Esophagus squamous epithelium (tissue), 5 donors: Measurements from ENCODE around the gene TNIP3. TPM values are rescaled to one million over a fixed set of nuclear protein-coding genes. Genes with fewer than 3 reads are reported as not detected.

Experiments
- DNase-seq: peaks from one replicate; lab custom pipeline; 2025; lab: John Stamatoyannopoulos, UW
- H3K27ac ChIP-seq, 4 donors: fragments of 200-600 bp; sonication (generic); one replicate each; pipeline ENCODE4 v1.5.1; 2016 to 2019; ENCODE audit warnings: mild to moderate bottlenecking in 1 of 4
- H3K27me3 ChIP-seq, 4 donors: fragments of 200-600 bp; sonication (generic); 1 replicate in 3 of 4; 2 replicates in 1 of 4; pipeline versions ENCODE4 v1.5.1 to v1.6.0; 2017 to 2021; ENCODE audit warnings: antibody characterized with exemption in 1 of 4
- H3K36me3 ChIP-seq, 3 donors: fragments of 200-600 bp; sonication (generic); one replicate each; pipeline ENCODE4 v1.5.1; 2016 to 2019
- H3K4me1 ChIP-seq, 3 donors: fragments of 200-600 bp; sonication (generic); one replicate each; pipeline ENCODE4 v1.5.1; 2017 to 2019
- H3K4me3 ChIP-seq, 4 donors: fragments of 200-600 bp; sonication (generic); 1 replicate in 3 of 4; 2 replicates in 1 of 4; pipeline ENCODE4 v1.5.1; 2016 to 2019; ENCODE audit warnings: mild to moderate bottlenecking in 2 of 4, moderate library complexity in 1 of 4
- H3K9me3 ChIP-seq, 3 donors: fragments of 200-600 bp; sonication (generic); one replicate each; pipeline ENCODE4 v1.5.1; 2016 to 2019
- POLR2A ChIP-seq, 4 donors: fragments of 450-650 bp; IDR thresholded peaks; one replicate each; pipeline ENCODE4 v1.6.1; 2017; ENCODE audit warnings: antibody characterized with exemption in 4 of 4, mild to moderate bottlenecking in 4 of 4, moderate library complexity in 3 of 4
- WGBS, 2 donors: methylation state at CpG; one replicate each; pipeline ENCODE4 v1.1.5; 2018; 5-methylcytosine and 5-hydroxymethylcytosine counted together
- intact Hi-C: fragments of 100-400 bp; cut with DNase I; formaldehyde crosslinking; loops from one replicate; pipeline ENCODE4 v1.15.0; 2022
- total RNA-seq, 4 donors: library from RNA; depleted of rRNA; stranded (reverse); fragments of >200 nt; gene quantifications; one replicate each; pipeline ENCODE4 v1.1.0, GENCODE V29; 2016
- TF ChIP-seq, protein P1 (sequence below), 6 experiments: fragments of 450-650 bp in 4 of 6; fragments of 200-600 bp in 2 of 6; sonication (generic) in 2 of 6; IDR thresholded peaks; one replicate each; pipeline ENCODE4 v1.5.1; 2016 to 2019; ENCODE audit warnings: antibody characterized with exemption in 6 of 6, mild to moderate bottlenecking in 4 of 6, moderate library complexity in 4 of 6
- donor health status: DM: yes; HTN: yes; CAD: no.

Gene TNIP3
- total RNA-seq, 4 donors from 2014 or later = 0.15 to 6.5 (median 2.5) TPM

DNA sequence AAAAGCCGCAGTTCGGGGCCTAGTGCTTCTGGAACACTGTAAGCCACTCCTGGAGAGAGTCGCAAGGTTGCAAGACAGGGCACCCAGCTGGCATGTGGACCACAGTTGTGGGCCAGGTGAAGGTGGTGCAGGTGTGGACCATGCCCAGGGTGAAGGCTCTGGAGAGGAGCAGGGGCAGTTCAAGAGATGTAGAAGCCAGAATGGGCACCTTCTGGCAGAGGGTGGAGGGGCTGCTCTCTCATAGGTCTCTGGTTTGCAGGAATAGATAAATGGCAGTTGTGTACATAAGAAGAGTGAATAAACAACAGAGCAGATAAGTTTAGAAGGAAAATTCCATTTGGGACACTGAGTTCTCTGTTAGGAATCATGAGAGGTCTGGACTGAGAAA, 38.6 kb downstream of the TNIP3 start:
- intact Hi-C loops = no loop called here
- Histone ChIP-seq H3K4me1 (no peaks in the 10 kb centered on the region), H3K27ac (no peak overlapping the region), H3K4me3 (no peak overlapping the region), H3K36me3 (no peaks in the 10 kb centered on the region), H3K27me3 (no peaks in the 10 kb centered on the region), H3K9me3 (no peaks in the 10 kb centered on the region)
- no peak for DNase-seq
- TF ChIP-seq, protein P1, sequence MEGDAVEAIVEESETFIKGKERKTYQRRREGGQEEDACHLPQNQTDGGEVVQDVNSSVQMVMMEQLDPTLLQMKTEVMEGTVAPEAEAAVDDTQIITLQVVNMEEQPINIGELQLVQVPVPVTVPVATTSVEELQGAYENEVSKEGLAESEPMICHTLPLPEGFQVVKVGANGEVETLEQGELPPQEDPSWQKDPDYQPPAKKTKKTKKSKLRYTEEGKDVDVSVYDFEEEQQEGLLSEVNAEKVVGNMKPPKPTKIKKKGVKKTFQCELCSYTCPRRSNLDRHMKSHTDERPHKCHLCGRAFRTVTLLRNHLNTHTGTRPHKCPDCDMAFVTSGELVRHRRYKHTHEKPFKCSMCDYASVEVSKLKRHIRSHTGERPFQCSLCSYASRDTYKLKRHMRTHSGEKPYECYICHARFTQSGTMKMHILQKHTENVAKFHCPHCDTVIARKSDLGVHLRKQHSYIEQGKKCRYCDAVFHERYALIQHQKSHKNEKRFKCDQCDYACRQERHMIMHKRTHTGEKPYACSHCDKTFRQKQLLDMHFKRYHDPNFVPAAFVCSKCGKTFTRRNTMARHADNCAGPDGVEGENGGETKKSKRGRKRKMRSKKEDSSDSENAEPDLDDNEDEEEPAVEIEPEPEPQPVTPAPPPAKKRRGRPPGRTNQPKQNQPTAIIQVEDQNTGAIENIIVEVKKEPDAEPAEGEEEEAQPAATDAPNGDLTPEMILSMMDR (IDR thresholded peaks at IDR 0.05) = no peak
- no peak for TF ChIP-seq POLR2A (IDR thresholded peaks at IDR 0.05)
- WGBS, 2 donors = 95 to 100% methylated on average over 1 to 3 of the region's 3 CpGs

DNA sequence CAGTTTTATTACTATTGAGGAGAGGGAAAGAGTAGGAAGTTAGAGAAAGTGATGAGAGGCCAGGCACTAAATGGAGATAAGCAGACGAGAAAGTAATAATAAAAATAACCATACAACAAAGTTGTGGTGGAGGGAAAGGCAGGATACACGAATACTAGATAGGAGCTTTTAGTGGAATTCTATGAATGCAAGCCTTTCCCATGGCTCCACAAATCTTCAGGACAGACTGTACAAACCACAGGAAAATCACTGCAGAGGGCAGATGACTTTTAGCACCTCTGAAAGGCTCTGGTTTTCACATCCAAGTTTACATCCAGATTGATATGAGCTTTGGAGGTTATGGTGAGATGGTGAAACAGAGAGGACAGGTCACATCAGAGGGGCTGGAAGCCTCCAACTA, 41.5 kb downstream of the TNIP3 start:
- H3K9me3 ChIP-seq = no peaks in the 10 kb centered on the region
- H3K27me3 ChIP-seq = no peaks in the 10 kb centered on the region
- no peak overlapping the region for H3K27ac ChIP-seq
- 66 to 75% methylated on average over 2 of the region's 2 CpGs for WGBS, 2 donors
- intact Hi-C loops = no loop called here
- no peak for TF ChIP-seq POLR2A (IDR thresholded peaks at IDR 0.05)
- TF ChIP-seq, protein P1 (IDR thresholded peaks at IDR 0.05) = no peak
- H3K36me3 ChIP-seq = no peaks in the 10 kb centered on the region
- H3K4me3 ChIP-seq = no peak overlapping the region
- H3K4me1 ChIP-seq = no peaks in the 10 kb centered on the region
- DNase-seq = no peak

DNA sequence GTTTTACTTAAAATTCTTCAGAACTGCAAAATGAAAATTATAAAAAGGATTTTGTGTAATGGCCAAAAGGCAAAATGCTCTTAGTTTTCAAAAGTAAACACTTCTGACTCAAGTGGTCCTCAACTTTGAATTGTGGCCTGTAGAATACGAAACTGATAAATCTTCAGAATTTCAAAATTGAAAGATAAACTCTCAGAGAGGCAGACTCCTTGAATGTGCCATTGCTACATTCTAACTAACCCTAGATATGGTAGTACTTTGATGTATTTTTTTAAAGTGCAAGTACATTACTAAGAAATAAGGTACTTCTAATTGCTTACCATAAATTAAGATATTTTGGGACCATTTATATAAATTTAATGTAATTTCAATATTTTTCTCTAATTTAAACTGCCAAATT, 44.4 kb downstream of the TNIP3 start:
- H3K4me3 ChIP-seq = no peak overlapping the region
- intact Hi-C loops = no loop called here
- no peak overlapping the region for H3K27ac ChIP-seq
- no peaks in the 10 kb centered on the region for H3K9me3 ChIP-seq
- no peaks in the 10 kb centered on the region for H3K27me3 ChIP-seq
- WGBS, 2 donors = 83 to 96% methylated on average over 1 of the region's 1 CpG
- no peaks in the 10 kb centered on the region for H3K36me3 ChIP-seq
- no peaks in the 10 kb centered on the region for H3K4me1 ChIP-seq
- no peak for TF ChIP-seq POLR2A (IDR thresholded peaks at IDR 0.05)
- TF ChIP-seq, protein P1 (IDR thresholded peaks at IDR 0.05) = no peak
- no peak for DNase-seq

DNA sequence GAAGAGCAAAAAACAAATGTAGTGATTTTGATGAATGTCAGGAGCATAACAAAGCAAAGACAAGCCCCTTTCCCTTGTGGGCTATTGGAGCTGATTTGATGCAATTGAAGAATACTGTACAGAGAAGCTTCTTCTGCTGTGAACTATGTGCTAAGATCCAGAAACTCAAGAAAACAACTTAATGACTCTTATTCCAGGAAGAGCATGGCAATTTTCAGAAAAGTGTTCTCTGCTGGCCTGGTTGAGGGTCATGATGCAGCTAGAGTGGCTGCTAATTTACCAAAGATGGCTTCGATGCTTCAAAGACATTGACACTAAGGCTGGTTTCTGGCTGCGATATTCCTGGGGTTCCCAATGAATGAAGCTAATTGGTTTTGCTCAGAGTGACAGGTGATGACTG, 45.8 kb downstream of the TNIP3 start:
- H3K27me3 ChIP-seq = no peaks in the 10 kb centered on the region
- no peak for TF ChIP-seq POLR2A (IDR thresholded peaks at IDR 0.05)
- TF ChIP-seq, protein P1 (IDR thresholded peaks at IDR 0.05) = no peak
- no peak overlapping the region for H3K27ac ChIP-seq
- intact Hi-C loops = no loop called here
- DNase-seq = no peak
- H3K4me3 ChIP-seq = no peak overlapping the region
- H3K36me3 ChIP-seq = no peaks in the 10 kb centered on the region
- WGBS, 2 donors = 75 to 91% methylated on average over 2 of the region's 2 CpGs
- H3K4me1 ChIP-seq = no peaks in the 10 kb centered on the region
- no peaks in the 10 kb centered on the region for H3K9me3 ChIP-seq

DNA sequence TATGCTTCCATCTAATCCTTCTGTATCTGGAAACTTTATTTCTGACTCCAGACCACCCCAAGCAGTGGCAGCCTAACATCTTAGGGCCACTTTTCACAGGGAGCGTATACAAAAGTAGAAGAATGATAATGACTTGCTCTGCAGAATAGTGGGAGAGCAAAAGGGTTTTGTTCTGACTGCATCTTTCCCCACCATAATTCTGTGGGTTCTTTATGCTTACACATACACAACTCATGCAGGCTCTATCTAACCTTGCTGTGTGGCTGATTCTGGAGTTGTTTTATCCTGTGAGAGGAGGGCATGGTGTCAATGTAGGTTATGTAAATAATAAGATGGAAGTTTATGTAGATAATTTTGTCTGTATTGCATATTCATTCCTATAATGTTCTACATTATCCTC, 49.4 kb downstream of the TNIP3 start:
- no peaks in the 10 kb centered on the region for H3K4me1 ChIP-seq
- intact Hi-C loops = no loop called here
- no peak for TF ChIP-seq POLR2A (IDR thresholded peaks at IDR 0.05)
- TF ChIP-seq, protein P1 (IDR thresholded peaks at IDR 0.05) = no peak
- H3K27ac ChIP-seq = no peak overlapping the region
- no peaks in the 10 kb centered on the region for H3K9me3 ChIP-seq
- H3K4me3 ChIP-seq = no peak overlapping the region
- no peak for DNase-seq
- H3K36me3 ChIP-seq = no peaks in the 10 kb centered on the region
- WGBS, 2 donors = 75 to 87% methylated on average over 1 of the region's 1 CpG
- H3K27me3 ChIP-seq = no peaks in the 10 kb centered on the region
